Spinal cord (tissue), 10 donors: ENCODE results near the gene FARP1. TPM values are rescaled to one million over a fixed set of nuclear protein-coding genes. Genes with fewer than 3 reads are reported as not detected.

Experiments used
- DNase-seq, 6 donors: peaks; one replicate each; pipeline versions ENCODE4 v3.0.0 to v3.0.0-alpha.2; 2013 to 2015; ENCODE audit warnings: low spot score in 6 of 6, low read depth in 4 of 6
- H3K27ac ChIP-seq: one replicate; pipeline ENCODE4 v1.5.1; 2013; ENCODE audit warnings: low read depth, low read length, control low read depth
- H3K27me3 ChIP-seq: one replicate; pipeline ENCODE4 v1.6.1; 2013; ENCODE audit warnings: low read length; ENCODE audit not compliant: control insufficient read depth, insufficient read depth
- H3K36me3 ChIP-seq: one replicate; pipeline ENCODE4 v1.6.1; 2013; ENCODE audit warnings: low read length; ENCODE audit not compliant: control insufficient read depth, insufficient read depth
- H3K4me1 ChIP-seq: one replicate; pipeline ENCODE4 v1.6.1; 2013; ENCODE audit warnings: low read length; ENCODE audit not compliant: control insufficient read depth, insufficient read depth
- H3K4me3 ChIP-seq: one replicate; pipeline ENCODE4 v1.5.1; 2013; ENCODE audit warnings: low read depth, low read length, control low read depth
- H3K9me3 ChIP-seq: one replicate; pipeline ENCODE4 v1.6.1; 2013; ENCODE audit warnings: low read length; ENCODE audit not compliant: control insufficient read depth, insufficient read depth
- WGBS: methylation state at CpG from one replicate; pipeline ENCODE4 v1.1.5; 2013; ENCODE audit warnings: missing lambda C conversion rate; ENCODE audit not compliant: insufficient coverage; 5-methylcytosine and 5-hydroxymethylcytosine counted together
- polyA plus RNA-seq, 2 donors: library from polyadenylated mRNA; unstranded; fragments of 120-200 nt; gene quantifications; one replicate each; pipeline ENCODE4 v1.2.1, GENCODE V29; 2013; ENCODE audit not compliant: insufficient read length in 2 of 2
- total RNA-seq, 2 donors: library from RNA; depleted of rRNA in 1 of 2; stranded (reverse); fragments of 120-200 nt in 1 of 2; fragments of >200 nt in 1 of 2; gene quantifications; one replicate each; pipeline versions ENCODE4 v1.2.3 to v1.2.4, GENCODE V29; 2013 to 2014
- donor health status: healthy.

The FARP1 gene
- total and polyA plus RNA-seq, 4 donors, result 44.0 to 134 (median 90.5) TPM

- Histone ChIP-seq H3K4me1 (peaks cover 14% of the 10 kb centered on the region), H3K9me3 (peaks cover 2% of the 10 kb centered on the region), H3K4me3 (no peak overlapping the region), H3K27me3 (no peaks in the 10 kb centered on the region), H3K36me3 (no peaks in the 10 kb centered on the region), H3K27ac (peak overlapping the region; percentile 67)
- WGBS, result 58% methylated on average over 14 of the region's 16 CpGs
- no peak for DNase-seq
Observed at GRCh38 chr13:98307463-98308085, 164.7 kb downstream of the FARP1 start.

- Histone ChIP-seq H3K27me3 (no peaks in the 10 kb centered on the region), H3K4me3 (no peak overlapping the region), H3K4me1 (peaks cover 17% of the 10 kb centered on the region), H3K9me3 (peaks cover 2% of the 10 kb centered on the region), H3K36me3 (peaks cover 2% of the 10 kb centered on the region), H3K27ac (peak overlapping the region; percentile 67)
- 85% methylated on average over 15 of the region's 20 CpGs for WGBS
- DNase-seq, result no peak
Observed at GRCh38 chr13:98308086-98308911, 165.4 kb downstream of the FARP1 start.

- H3K4me1 ChIP-seq, result peaks cover 24% of the 10 kb centered on the region
- DNase-seq, result no peak
- H3K27ac ChIP-seq, result no peak overlapping the region
- H3K36me3 ChIP-seq, result peaks cover 3% of the 10 kb centered on the region
- no peaks in the 10 kb centered on the region for H3K27me3 ChIP-seq
- no peak overlapping the region for H3K4me3 ChIP-seq
- peaks cover 2% of the 10 kb centered on the region for H3K9me3 ChIP-seq
- 73% methylated on average over 9 of the region's 21 CpGs for WGBS
Observed at GRCh38 chr13:98309569-98310335, 166.9 kb downstream of the FARP1 start.

GRCh38 chr13:98310485-98311199 is 167.7 kb downstream of the FARP1 start:
- WGBS, result 100% methylated on average over 1 of the region's 2 CpGs

GRCh38 chr13:98311200-98311548 is 168.3 kb downstream of the FARP1 start:
- Histone ChIP-seq H3K4me1 (peaks cover 30% of the 10 kb centered on the region), H3K4me3 (no peak overlapping the region), H3K27me3 (no peaks in the 10 kb centered on the region), H3K9me3 (no peaks in the 10 kb centered on the region), H3K27ac (no peak overlapping the region), H3K36me3 (peaks cover 3% of the 10 kb centered on the region)
- no peak for DNase-seq
- no CpG with 5 or more reads among the region's 1 CpG for WGBS

More at GRCh38 chr13:98310485-98311199, 167.7 kb downstream of the FARP1 start:
- Histone ChIP-seq H3K9me3 (peaks cover 2% of the 10 kb centered on the region), H3K4me3 (no peak overlapping the region), H3K27ac (no peak overlapping the region), H3K4me1 (peaks cover 30% of the 10 kb centered on the region), H3K27me3 (no peaks in the 10 kb centered on the region), H3K36me3 (peaks cover 3% of the 10 kb centered on the region)
- DNase-seq, result no peak

GRCh38 chr13:98312606-98313005 is 169.7 kb downstream of the FARP1 start:
- H3K4me3 ChIP-seq, result no peak overlapping the region
- H3K36me3 ChIP-seq, result peaks cover 7% of the 10 kb centered on the region
- H3K27me3 ChIP-seq, result no peaks in the 10 kb centered on the region
- no peak for DNase-seq
- WGBS, result 76% methylated on average over 5 of the region's 7 CpGs
- H3K27ac ChIP-seq, result no peak overlapping the region
- H3K9me3 ChIP-seq, result no peaks in the 10 kb centered on the region
- peaks cover 26% of the 10 kb centered on the region for H3K4me1 ChIP-seq

GRCh38 chr13:98313023-98313921 is 170.4 kb downstream of the FARP1 start:
- H3K36me3 ChIP-seq, result peaks cover 7% of the 10 kb centered on the region
- no peaks in the 10 kb centered on the region for H3K9me3 ChIP-seq
- DNase-seq, result no peak
- H3K4me1 ChIP-seq, result peaks cover 20% of the 10 kb centered on the region
- H3K4me3 ChIP-seq, result no peak overlapping the region
- no peak overlapping the region for H3K27ac ChIP-seq
- WGBS, result 86% methylated on average over 11 of the region's 20 CpGs
- H3K27me3 ChIP-seq, result no peaks in the 10 kb centered on the region

GRCh38 chr13:98313922-98314292 is 171.0 kb downstream of the FARP1 start:
- Histone ChIP-seq H3K27ac (no peak overlapping the region), H3K36me3 (peaks cover 7% of the 10 kb centered on the region), H3K4me1 (peaks cover 19% of the 10 kb centered on the region), H3K9me3 (no peaks in the 10 kb centered on the region), H3K27me3 (no peaks in the 10 kb centered on the region), H3K4me3 (no peak overlapping the region)
- WGBS, result 64% methylated on average over 5 of the region's 6 CpGs
- no peak for DNase-seq
